B cell (primary cell): ENCODE data around the gene LAMA2. TPM values are rescaled to one million over a fixed set of nuclear protein-coding genes. Genes with fewer than 3 reads are reported as not detected.

ENCODE experiments used
- ATAC-seq: fragments of 200-7000 bp; cut with Tn5 transposase; one replicate; pipeline ENCODE4 v1.10.0; 2021; ENCODE audit warnings: low read depth, mild to moderate bottlenecking, moderate number of reproducible peaks, moderate library complexity
- CTCF ChIA-PET: fragments of 350-600 bp; sonication (Branson Sonifier 250); formaldehyde crosslinking; loops from one replicate; lab custom pipeline; 2021; ENCODE audit warnings: antibody characterized with exemption, inconsistent platforms; lab: Charles Lee
- POLR2A ChIA-PET: fragments of 350-600 bp; sonication (Branson Sonifier 250); formaldehyde crosslinking; loops from one replicate; lab custom pipeline; 2021; ENCODE audit warnings: antibody characterized with exemption; lab: Charles Lee
- DNase-seq: peaks from one replicate; pipeline ENCODE4 v3.0.0; 2013
- H2AFZ ChIP-seq: 2 replicates; pipeline ENCODE4 v1.6.1; 2012; ENCODE audit warnings: mild to moderate bottlenecking, low read depth, low read length; ENCODE audit not compliant: insufficient read depth, poor library complexity, severe bottlenecking
- H3K27ac ChIP-seq, 2 donors: 1 replicate in 1 of 2; 2 replicates in 1 of 2; pipeline ENCODE4 v1.5.1; 2012 to 2013; ENCODE audit warnings: low read length in 2 of 2, mild to moderate bottlenecking in 2 of 2, moderate library complexity in 1 of 2
- H3K27me3 ChIP-seq, 4 experiments: fragments of 200-600 bp in 1 of 4; sonication (generic) in 1 of 4; replicated peaks in 1 of 4; 1 replicate in 2 of 4; 2 replicates in 2 of 4; pipeline versions ENCODE4 v1.6.1 to v1.7.0; 2013 to 2016; ENCODE audit warnings: low read length in 3 of 4, mild to moderate bottlenecking in 2 of 4, mixed read lengths in 1 of 4, moderate library complexity in 1 of 4; ENCODE audit not compliant: insufficient read depth in 4 of 4, control insufficient read depth in 3 of 4; ENCODE audit errors: control extremely low read depth in 1 of 4
- H3K36me3 ChIP-seq, 2 experiments: replicated peaks in 1 of 2; 1 replicate in 1 of 2; 2 replicates in 1 of 2; pipeline versions ENCODE4 v1.6.1 to v1.7.1; 2013; ENCODE audit warnings: low read length in 1 of 2; ENCODE audit not compliant: insufficient read depth in 2 of 2, control insufficient read depth in 1 of 2; ENCODE audit errors: control extremely low read depth in 1 of 2, extremely low read depth in 1 of 2
- H3K4me1 ChIP-seq, 2 donors: fragments of 200-600 bp in 1 of 2; sonication (generic) in 1 of 2; 1 replicate in 1 of 2; 2 replicates in 1 of 2; pipeline versions ENCODE4 v1.5.1 to v1.6.1; 2013 to 2017; ENCODE audit warnings: low read length in 2 of 2; ENCODE audit not compliant: control insufficient read depth in 2 of 2, insufficient read depth in 2 of 2
- H3K4me2 ChIP-seq: replicated peaks from 2 replicates; pipeline ENCODE3; 2012; ENCODE audit warnings: mild to moderate bottlenecking, low read depth, low read length; ENCODE audit not compliant: poor library complexity, severe bottlenecking
- H3K4me3 ChIP-seq, 5 experiments: fragments of 200-600 bp in 1 of 5; sonication (generic) in 1 of 5; 1 replicate in 3 of 5; 2 replicates in 2 of 5; pipeline versions ENCODE4 v1.5.1 to v1.7.0; 2011 to 2016; ENCODE audit warnings: low read length in 4 of 5, mild to moderate bottlenecking in 4 of 5, low read depth in 2 of 5, control low read depth in 1 of 5, moderate library complexity in 1 of 5; ENCODE audit not compliant: insufficient read depth in 1 of 5; ENCODE audit errors: control extremely low read depth in 1 of 5, extremely low read depth in 1 of 5
- H3K79me2 ChIP-seq: fragments of 200-600 bp; sonication (generic); one replicate; pipeline ENCODE4 v1.6.0; 2016; ENCODE audit warnings: low read length; ENCODE audit not compliant: control insufficient read depth, insufficient read depth
- H3K9ac ChIP-seq: fragments of 200-600 bp; sonication (generic); 2 replicates; pipeline ENCODE4 v1.6.1; 2017; ENCODE audit warnings: mild to moderate bottlenecking, low read length, moderate library complexity
- H3K9me3 ChIP-seq, 3 donors: one replicate each; pipeline versions ENCODE4 v1.6.1 to v1.7.1; 2013; ENCODE audit warnings: low read length in 2 of 3; ENCODE audit not compliant: control insufficient read depth in 2 of 3, insufficient read depth in 1 of 3; ENCODE audit errors: control extremely low read depth in 1 of 3
- H4K20me1 ChIP-seq: 2 replicates; pipeline ENCODE4 v1.6.0; 2012; ENCODE audit warnings: mild to moderate bottlenecking, low read length; ENCODE audit not compliant: insufficient read depth, control insufficient read depth, poor library complexity, severe bottlenecking
- H3K27ac Mint-ChIP-seq: one replicate; pipeline ENCODE4 v1.8.0; 2021; ENCODE audit warnings: mixed read lengths
- H3K27me3 Mint-ChIP-seq: one replicate; pipeline ENCODE4 v1.8.0; 2021; ENCODE audit warnings: mixed read lengths
- H3K4me1 Mint-ChIP-seq: one replicate; pipeline ENCODE4 v1.8.0; 2021; ENCODE audit warnings: mixed read lengths
- H3K4me3 Mint-ChIP-seq: one replicate; pipeline ENCODE4 v1.8.0; 2021; ENCODE audit warnings: mixed read lengths
- H3K9me3 Mint-ChIP-seq: one replicate; pipeline ENCODE4 v1.8.0; 2022; ENCODE audit warnings: mixed read lengths; ENCODE audit not compliant: insufficient read depth
- CTCF ChIP-seq: fragments of 200-600 bp; IDR thresholded peaks from one replicate; pipeline ENCODE4 v1.8.0; 2022; ENCODE audit warnings: antibody characterized with exemption, mild to moderate bottlenecking
- EZH2 ChIP-seq: IDR thresholded peaks from 2 replicates; pipeline ENCODE4 v1.6.1; 2012; ENCODE audit warnings: borderline replicate concordance, low read depth, mild to moderate bottlenecking, moderate library complexity, low read length; ENCODE audit not compliant: insufficient read depth, poor library complexity, severe bottlenecking
- WGBS: methylation state at CpG from one replicate; pipeline ENCODE4 v1.1.5; 2013; ENCODE audit warnings: missing lambda C conversion rate; ENCODE audit not compliant: insufficient coverage; 5-methylcytosine and 5-hydroxymethylcytosine counted together
- intact Hi-C: fragments of 100-400 bp; cut with micrococcal nuclease; formaldehyde crosslinking; loops from one replicate; pipeline ENCODE4 v1.10.0; 2022
- polyA plus RNA-seq: library from polyadenylated mRNA; depleted of rRNA; stranded (reverse); fragments of >200 nt; gene quantifications from 2 replicates; pipeline ENCODE4 v1.2.3, GENCODE V29; 2012
- total RNA-seq, 2 donors: library from RNA; stranded (reverse); fragments of 120-200 nt in 1 of 2; gene quantifications; 1 replicate in 1 of 2; 2 replicates in 1 of 2; pipeline versions ENCODE4 v1.2.3 to v1.2.4, GENCODE V29; 2013 to 2022

The LAMA2 gene
- total and polyA plus RNA-seq, 2 donors (not counting 1 experiment from before 2014, with no cell fraction given): 0.16 TPM; not detected in 1

- Histone ChIP-seq H3K36me3 (no peaks in the 10 kb centered on the region), H4K20me1 (no peaks in the 10 kb centered on the region), H3K27ac (no peak overlapping the region), H3K9me3 (no peaks in the 10 kb centered on the region), H3K4me3 (no peak overlapping the region), H3K79me2 (no peaks in the 10 kb centered on the region), H2AFZ (no peak overlapping the region), H3K4me2 (no peak overlapping the region), H3K9ac (no peak overlapping the region), H3K4me1 (no peaks in the 10 kb centered on the region), H3K27me3 (no peaks in the 10 kb centered on the region)
- H3K27ac Mint-ChIP-seq: no peak overlapping the region
- H3K4me3 Mint-ChIP-seq: no peak overlapping the region
- H3K9me3 Mint-ChIP-seq: no peaks in the 10 kb centered on the region
- ATAC-seq (no peak), DNase-seq (no peak)
- TF ChIP-seq EZH2: no peak
- TF ChIP-seq CTCF: no peak
- POLR2A ChIA-PET: no interaction called here
- H3K4me1 Mint-ChIP-seq: no peaks in the 10 kb centered on the region
- WGBS: 63% methylated on average over 2 of the region's 2 CpGs
- CTCF ChIA-PET: no interaction called here
- H3K27me3 Mint-ChIP-seq: peaks cover 3% of the 10 kb centered on the region
- intact Hi-C loops: no loop called here
Measured at GRCh38 chr6:129331450-129332138, 448.7 kb downstream of the LAMA2 start.

- no peaks in the 10 kb centered on the region for H4K20me1 ChIP-seq
- no peaks in the 10 kb centered on the region for H3K4me1 Mint-ChIP-seq
- no peak overlapping the region for H3K27ac ChIP-seq
- DNase-seq (no peak), ATAC-seq (no peak)
- H3K79me2 ChIP-seq: no peaks in the 10 kb centered on the region
- ChIA-PET POLR2A (no interaction called here), CTCF (no interaction called here)
- H3K4me3 ChIP-seq: no peak overlapping the region
- H3K9ac ChIP-seq: no peak overlapping the region
- H3K9me3 ChIP-seq: no peaks in the 10 kb centered on the region
- no peaks in the 10 kb centered on the region for H3K27me3 ChIP-seq
- WGBS: 80% methylated on average over 2 of the region's 4 CpGs
- no peak overlapping the region for H3K4me2 ChIP-seq
- no peak overlapping the region for H3K27ac Mint-ChIP-seq
- TF ChIP-seq EZH2: no peak
- TF ChIP-seq CTCF: no peak
- H3K4me1 ChIP-seq: no peaks in the 10 kb centered on the region
- no peak overlapping the region for H3K4me3 Mint-ChIP-seq
- peaks cover 11% of the 10 kb centered on the region for H3K27me3 Mint-ChIP-seq
- intact Hi-C loops: no loop called here
- H2AFZ ChIP-seq: no peak overlapping the region
- no peaks in the 10 kb centered on the region for H3K9me3 Mint-ChIP-seq
- H3K36me3 ChIP-seq: no peaks in the 10 kb centered on the region
Measured at GRCh38 chr6:129335792-129336191, 452.9 kb downstream of the LAMA2 start.
